Adrenal gland (tissue), 5 donors: ENCODE data around the gene GRM4.

Experiments used
- POLR2A ChIP-seq, 2 donors: fragments of 450-650 bp; IDR thresholded peaks; one replicate each; pipeline ENCODE4 v1.6.1; 2017; ENCODE audit warnings: antibody characterized with exemption in 2 of 2, mild to moderate bottlenecking in 2 of 2, moderate library complexity in 1 of 2
- TF ChIP-seq, protein P1 (sequence below), 6 experiments: fragments of 450-650 bp in 4 of 6; fragments of 200-600 bp in 2 of 6; sonication (generic) in 1 of 6; IDR thresholded peaks; 1 replicate in 5 of 6; 2 replicates in 1 of 6; pipeline versions ENCODE4 v1.5.1 to v1.8.0; 2016 to 2021; ENCODE audit warnings: antibody characterized with exemption in 6 of 6, mild to moderate bottlenecking in 2 of 6, moderate library complexity in 1 of 6
- donor health status: DM: no; HTN: no; CAD: no.

DNA sequence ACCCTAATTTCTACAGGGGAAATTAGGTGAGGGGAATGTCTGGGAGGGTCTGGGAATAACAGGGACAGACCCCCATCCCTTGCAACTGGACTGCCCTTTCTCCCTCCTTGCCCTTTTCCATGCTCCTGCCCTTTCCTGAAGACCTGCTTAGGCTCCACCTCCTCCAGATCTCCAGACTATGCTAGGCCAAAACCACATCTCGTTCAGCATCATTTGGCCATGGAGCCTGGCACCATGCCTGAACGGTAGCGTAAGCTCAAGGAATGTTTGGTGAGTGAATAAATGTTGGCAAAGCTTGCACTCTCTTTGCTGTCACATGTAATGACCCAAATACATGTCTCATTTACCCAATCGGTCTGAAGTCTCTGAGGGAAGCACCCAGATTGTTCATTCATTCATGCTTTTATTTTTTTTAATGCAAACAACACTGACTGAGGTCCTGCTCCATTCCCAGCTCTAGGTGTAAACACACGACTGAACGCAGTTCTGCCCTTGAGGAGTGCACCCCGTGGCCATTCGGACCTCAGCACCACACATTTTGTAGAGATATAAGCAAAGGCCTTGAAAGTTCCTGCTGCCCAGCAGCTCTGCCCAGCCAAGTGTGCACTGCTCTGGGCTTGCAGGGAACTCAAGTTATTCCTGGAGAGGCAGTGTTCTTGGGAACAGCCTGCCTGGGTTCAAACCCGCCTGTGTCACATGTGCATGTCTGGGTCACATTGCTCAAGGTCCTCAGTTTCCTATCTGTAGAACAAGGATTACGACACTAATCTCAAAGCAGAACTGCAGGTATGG, 1.1 kb upstream of the GRM4 start:
- no peak for TF ChIP-seq POLR2A (IDR thresholded peaks at IDR 0.05)
- TF ChIP-seq, protein P1, sequence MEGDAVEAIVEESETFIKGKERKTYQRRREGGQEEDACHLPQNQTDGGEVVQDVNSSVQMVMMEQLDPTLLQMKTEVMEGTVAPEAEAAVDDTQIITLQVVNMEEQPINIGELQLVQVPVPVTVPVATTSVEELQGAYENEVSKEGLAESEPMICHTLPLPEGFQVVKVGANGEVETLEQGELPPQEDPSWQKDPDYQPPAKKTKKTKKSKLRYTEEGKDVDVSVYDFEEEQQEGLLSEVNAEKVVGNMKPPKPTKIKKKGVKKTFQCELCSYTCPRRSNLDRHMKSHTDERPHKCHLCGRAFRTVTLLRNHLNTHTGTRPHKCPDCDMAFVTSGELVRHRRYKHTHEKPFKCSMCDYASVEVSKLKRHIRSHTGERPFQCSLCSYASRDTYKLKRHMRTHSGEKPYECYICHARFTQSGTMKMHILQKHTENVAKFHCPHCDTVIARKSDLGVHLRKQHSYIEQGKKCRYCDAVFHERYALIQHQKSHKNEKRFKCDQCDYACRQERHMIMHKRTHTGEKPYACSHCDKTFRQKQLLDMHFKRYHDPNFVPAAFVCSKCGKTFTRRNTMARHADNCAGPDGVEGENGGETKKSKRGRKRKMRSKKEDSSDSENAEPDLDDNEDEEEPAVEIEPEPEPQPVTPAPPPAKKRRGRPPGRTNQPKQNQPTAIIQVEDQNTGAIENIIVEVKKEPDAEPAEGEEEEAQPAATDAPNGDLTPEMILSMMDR (IDR thresholded peaks at IDR 0.05) = no peak
